IMR-90 (cell line): ENCODE data around the gene GDF15. TPM values are rescaled to one million over a fixed set of nuclear protein-coding genes. Genes with fewer than 3 reads are reported as not detected.

Experiments used
- ATAC-seq: fragments of 200-7000 bp; cut with Tn5 transposase; 2 replicates; pipeline ENCODE4 v1.9.1; 2020; ENCODE audit warnings: low read depth, mild to moderate bottlenecking, moderate library complexity
- BruUV-seq: library from RNA; stranded (reverse); fragments of 400-500 nt; replicated peaks from 2 replicates; lab custom pipeline; 2021; lab: Mats Ljungman, UMichigan
- CTCF ChIA-PET: fragments of 300-600 bp; formaldehyde crosslinking; extraction: SDS; loops from one replicate; lab custom pipeline; 2021; ENCODE audit warnings: antibody characterized with exemption; lab: Yijun Ruan, JAX
- POLR2A ChIA-PET: fragments of 300-600 bp; sonication (Branson Sonifier 250); formaldehyde crosslinking; loops from one replicate; lab custom pipeline; 2022; ENCODE audit warnings: antibody characterized with exemption; ENCODE audit not compliant: unreplicated experiment; lab: Charles Lee
- DNase-seq: peaks from one replicate; pipeline ENCODE4 v3.0.0; 2013
- H2AFZ ChIP-seq: replicated peaks from 2 replicates; pipeline ENCODE3; 2013; ENCODE audit warnings: low read length, mild to moderate bottlenecking; ENCODE audit not compliant: poor library complexity
- H2AK5ac ChIP-seq: 2 replicates; pipeline ENCODE4 v1.6.1; 2013; ENCODE audit warnings: low read depth, low read length, inconsistent platforms
- H2AK9ac ChIP-seq: replicated peaks from 2 replicates; pipeline ENCODE3; 2013; ENCODE audit warnings: mild to moderate bottlenecking, low read depth, low read length, moderate library complexity; ENCODE audit not compliant: poor library complexity
- H2BK120ac ChIP-seq: 2 replicates; pipeline ENCODE4 v1.6.1; 2013; ENCODE audit warnings: low read depth, low read length, inconsistent platforms
- H2BK15ac ChIP-seq: 3 replicates; pipeline ENCODE4 v1.6.1; 2013; ENCODE audit warnings: low read depth, low read length, inconsistent platforms
- H2BK20ac ChIP-seq: 2 replicates; pipeline ENCODE4 v1.6.1; 2013; ENCODE audit warnings: low read depth, mild to moderate bottlenecking, inconsistent platforms, low read length, moderate library complexity
- H2BK5ac ChIP-seq: 2 replicates; pipeline ENCODE4 v1.6.1; 2013; ENCODE audit warnings: mild to moderate bottlenecking, low read depth, low read length, inconsistent platforms; ENCODE audit not compliant: poor library complexity, severe bottlenecking
- H3K14ac ChIP-seq: replicated peaks from 2 replicates; pipeline ENCODE4 v1.6.1; 2013; ENCODE audit warnings: low read depth, low read length, inconsistent platforms
- H3K18ac ChIP-seq: 2 replicates; pipeline ENCODE4 v1.6.1; 2013; ENCODE audit warnings: low read depth, low read length, control low read depth
- H3K23ac ChIP-seq: 2 replicates; pipeline ENCODE4 v1.6.1; 2013; ENCODE audit warnings: low read depth, low read length, inconsistent platforms
- H3K27ac ChIP-seq: 2 replicates; pipeline ENCODE4 v1.5.1; 2013; ENCODE audit warnings: mild to moderate bottlenecking, control low read depth, low read length; ENCODE audit not compliant: insufficient read depth
- H3K27me3 ChIP-seq: 2 replicates; pipeline ENCODE4 v1.6.1; 2013; ENCODE audit warnings: low read length; ENCODE audit not compliant: control insufficient read depth, insufficient read depth
- H3K36me3 ChIP-seq: 2 replicates; pipeline ENCODE4 v1.6.1; 2013; ENCODE audit warnings: low read length, mixed read lengths; ENCODE audit not compliant: control insufficient read depth, insufficient read depth
- H3K4ac ChIP-seq: 2 replicates; pipeline ENCODE4 v1.6.1; 2013; ENCODE audit warnings: low read depth, low read length, inconsistent platforms
- H3K4me1 ChIP-seq: 2 replicates; pipeline ENCODE4 v1.6.1; 2013; ENCODE audit warnings: low read length, mixed read lengths; ENCODE audit not compliant: control insufficient read depth, insufficient read depth
- H3K4me2 ChIP-seq: 2 replicates; pipeline ENCODE4 v1.6.1; 2013; ENCODE audit warnings: low read depth, mild to moderate bottlenecking, control low read depth, low read length, moderate library complexity
- H3K4me3 ChIP-seq: 2 replicates; pipeline ENCODE4 v1.5.1; 2013; ENCODE audit warnings: low read depth, mild to moderate bottlenecking, control low read depth, low read length, moderate library complexity; ENCODE audit not compliant: insufficient read depth
- H3K56ac ChIP-seq: 2 replicates; pipeline ENCODE4 v1.6.1; 2013; ENCODE audit warnings: low read length, inconsistent platforms; ENCODE audit not compliant: insufficient read depth; ENCODE audit errors: extremely low read depth
- H3K79me1 ChIP-seq, 2 experiments: 2 replicates each; pipeline ENCODE4 v1.6.1; 2013; ENCODE audit warnings: low read length in 2 of 2, inconsistent platforms in 1 of 2, low read depth in 1 of 2
- H3K9ac ChIP-seq: 2 replicates; pipeline ENCODE4 v1.6.1; 2013; ENCODE audit warnings: low read depth, low read length, control low read depth
- H3K9me1 ChIP-seq: 2 replicates; pipeline ENCODE4 v1.6.1; 2013; ENCODE audit warnings: low read length, inconsistent platforms; ENCODE audit not compliant: insufficient read depth
- H3K9me3 ChIP-seq: 2 replicates; pipeline ENCODE4 v1.6.1; 2013; ENCODE audit warnings: low read length; ENCODE audit not compliant: control insufficient read depth, insufficient read depth
- H4K20me1 ChIP-seq: 2 replicates; pipeline ENCODE4 v1.6.1; 2013; ENCODE audit warnings: low read length, inconsistent platforms; ENCODE audit not compliant: insufficient read depth
- H4K5ac ChIP-seq: 2 replicates; pipeline ENCODE4 v1.6.1; 2013; ENCODE audit warnings: mild to moderate bottlenecking, low read depth, low read length, control low read depth
- H4K8ac ChIP-seq, 2 experiments: 2 replicates each; pipeline ENCODE4 v1.6.1; 2013; ENCODE audit warnings: low read depth in 2 of 2, low read length in 2 of 2, control low read depth in 1 of 2, inconsistent platforms in 1 of 2
- H4K91ac ChIP-seq: 2 replicates; pipeline ENCODE4 v1.6.1; 2013; ENCODE audit warnings: low read depth, low read length, inconsistent platforms; ENCODE audit not compliant: insufficient read depth
- BHLHE40 ChIP-seq: fragments of 150-350 bp; IDR thresholded peaks from 2 replicates; pipeline ENCODE4 v1.6.1; 2016; ENCODE audit warnings: mild to moderate bottlenecking, low read depth, low read length
- MAFK ChIP-seq: IDR thresholded peaks from 2 replicates; pipeline ENCODE4 v1.6.1; 2012; ENCODE audit warnings: low read depth, low read length, improper control_type of control experiment
- NFE2L2 ChIP-seq: fragments of 150-350 bp; IDR thresholded peaks from 2 replicates; pipeline ENCODE4 v1.6.1; 2016; ENCODE audit warnings: low read depth, mild to moderate bottlenecking, low read length
- POLR2A ChIP-seq: IDR thresholded peaks from 2 replicates; pipeline ENCODE4 v1.6.1; 2012; ENCODE audit warnings: mild to moderate bottlenecking, low read depth, low read length
- RAD21 ChIP-seq: IDR thresholded peaks from 2 replicates; pipeline ENCODE4 v1.6.1; 2012; ENCODE audit warnings: low read length, improper control_type of control experiment
- WGBS, 2 experiments: methylation state at CpG; one replicate each; pipeline versions ENCODE4 v1.1.5 to v1.1.7; 2013; ENCODE audit warnings: missing lambda C conversion rate in 2 of 2; ENCODE audit not compliant: insufficient read length in 1 of 2; ENCODE audit errors: extremely low coverage in 2 of 2; 5-methylcytosine and 5-hydroxymethylcytosine counted together
- dilution Hi-C: fragments of 300-500 bp; cut with HindIII; formaldehyde crosslinking; loops from one replicate; pipeline ENCODE4 v1.14.3; 2018; ENCODE audit warnings: low sequenced_read_pairs; ENCODE audit not compliant: unreplicated experiment
- in situ Hi-C: fragments of 300-500 bp; cut with MboI; formaldehyde crosslinking; loops from 3 replicates; pipeline ENCODE4 v1.14.3; 2019; ENCODE audit warnings: low sequenced_read_pairs, inconsistent platforms, mixed read lengths
- intact Hi-C: fragments of 100-400 bp; cut with micrococcal nuclease; formaldehyde crosslinking; loops from 2 replicates; pipeline ENCODE4 v1.10.0; 2022
- polyA plus RNA-seq, 3 experiments: library from polyadenylated mRNA; depleted of rRNA; stranded (reverse); fragments of >200 nt; gene quantifications; 2 replicates each; pipeline ENCODE4 v1.2.3, GENCODE V29; 2012; ENCODE audit warnings: low replicate concordance in 1 of 3
- total RNA-seq: library from RNA; depleted of rRNA; stranded (reverse); fragments of >200 nt; gene quantifications from 2 replicates; pipeline ENCODE4 v1.2.3, GENCODE V29; 2012
- TF ChIP-seq, protein P1 (sequence below): fragments of 150-350 bp; IDR thresholded peaks from 2 replicates; pipeline ENCODE4 v1.6.1; 2016; ENCODE audit warnings: low read depth, mild to moderate bottlenecking, low read length, moderate library complexity, borderline replicate concordance
- TF ChIP-seq, protein P2 (sequence below): fragments of 150-350 bp; IDR thresholded peaks from 2 replicates; pipeline ENCODE4 v1.6.1; 2017; ENCODE audit warnings: mild to moderate bottlenecking, antibody characterized with exemption, low read length, low read depth

Gene GDF15
- total and polyA plus RNA-seq, 2 of the 4 experiments (the other 2 are of a cell fraction), result 5.6 to 49.8 TPM

DNA sequence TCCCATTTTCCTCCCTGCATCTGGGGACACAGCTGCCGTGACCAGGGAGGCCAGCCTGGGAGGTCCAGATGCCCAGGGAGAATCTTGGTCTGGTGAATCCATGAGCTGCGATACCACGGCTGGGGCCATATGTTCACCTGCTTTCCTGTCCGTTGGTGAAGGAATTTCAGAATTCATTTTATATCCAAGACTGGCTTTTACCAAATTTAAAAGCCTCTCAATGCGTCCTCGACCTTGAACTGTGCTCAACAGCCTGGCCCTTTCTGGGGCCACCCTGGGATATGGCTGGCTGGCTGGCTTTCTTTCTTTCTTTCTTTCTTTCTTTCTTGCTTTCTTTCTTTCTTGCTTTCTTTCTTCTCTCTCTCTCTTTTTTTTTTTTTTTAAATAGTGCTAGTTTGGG is 22.2 kb upstream of the GDF15 start:
- ATAC-seq, result no peak
- ChIA-PET POLR2A (no interaction called here), CTCF (interaction anchor here (0.7 to 0.8 kb wide), 2 partner anchors 24 to 84 kb away, joined by 3 read pairs; no protein-coding TSS in a partner anchor)
- peak overlapping the region; percentile 98 for H2BK20ac ChIP-seq
- peak overlapping the region; percentile 100 for H3K4ac ChIP-seq
- H3K4me3 ChIP-seq, result no peak overlapping the region
- H3K23ac ChIP-seq, result peak overlapping the region; percentile 63; the same call in 1 of the 2 replicates
- H3K9ac ChIP-seq, result peak overlapping the region; percentile 20; the same call in 1 of the 2 replicates
- peak overlapping the region; percentile 96 for H3K27ac ChIP-seq
- H2BK5ac ChIP-seq, result peak overlapping the region; percentile 99
- peak overlapping the region; percentile 48 for H3K14ac ChIP-seq
- H4K20me1 ChIP-seq, result no peaks in the 10 kb centered on the region
- BruUV-seq, result no TSS peak
- in situ Hi-C loops, result no loop called here
- H3K18ac ChIP-seq, result peak overlapping the region; percentile 63
- TF ChIP-seq BHLHE40 (no peak), RAD21 (no peak), POLR2A (no peak), NFE2L2 (no peak), MAFK (no peak)
- TF ChIP-seq, protein P1, sequence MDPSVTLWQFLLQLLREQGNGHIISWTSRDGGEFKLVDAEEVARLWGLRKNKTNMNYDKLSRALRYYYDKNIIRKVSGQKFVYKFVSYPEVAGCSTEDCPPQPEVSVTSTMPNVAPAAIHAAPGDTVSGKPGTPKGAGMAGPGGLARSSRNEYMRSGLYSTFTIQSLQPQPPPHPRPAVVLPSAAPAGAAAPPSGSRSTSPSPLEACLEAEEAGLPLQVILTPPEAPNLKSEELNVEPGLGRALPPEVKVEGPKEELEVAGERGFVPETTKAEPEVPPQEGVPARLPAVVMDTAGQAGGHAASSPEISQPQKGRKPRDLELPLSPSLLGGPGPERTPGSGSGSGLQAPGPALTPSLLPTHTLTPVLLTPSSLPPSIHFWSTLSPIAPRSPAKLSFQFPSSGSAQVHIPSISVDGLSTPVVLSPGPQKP, result no peak
- TF ChIP-seq, protein P2, sequence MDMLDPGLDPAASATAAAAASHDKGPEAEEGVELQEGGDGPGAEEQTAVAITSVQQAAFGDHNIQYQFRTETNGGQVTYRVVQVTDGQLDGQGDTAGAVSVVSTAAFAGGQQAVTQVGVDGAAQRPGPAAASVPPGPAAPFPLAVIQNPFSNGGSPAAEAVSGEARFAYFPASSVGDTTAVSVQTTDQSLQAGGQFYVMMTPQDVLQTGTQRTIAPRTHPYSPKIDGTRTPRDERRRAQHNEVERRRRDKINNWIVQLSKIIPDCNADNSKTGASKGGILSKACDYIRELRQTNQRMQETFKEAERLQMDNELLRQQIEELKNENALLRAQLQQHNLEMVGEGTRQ, result no peak
- dilution Hi-C loops, result no loop called here
- no peak for DNase-seq
- H4K91ac ChIP-seq, result peak overlapping the region; percentile 100
- peak overlapping the region; percentile 97 for H4K5ac ChIP-seq
- no CpG with 5 or more reads among the region's 6 CpGs for WGBS, 2 experiments
- H3K36me3 ChIP-seq, result peaks cover 19% of the 10 kb centered on the region
- H2AK5ac ChIP-seq, result peak overlapping the region; percentile 82
- no peaks in the 10 kb centered on the region for H3K9me3 ChIP-seq
- peak overlapping the region; percentile 91; the same call in 1 of the 3 replicates for H2BK15ac ChIP-seq
- H3K9me1 ChIP-seq, result peaks cover 9% of the 10 kb centered on the region
- H2BK120ac ChIP-seq, result peak overlapping the region; percentile 100
- H3K4me2 ChIP-seq, result no peak overlapping the region
- H3K56ac ChIP-seq, result peak overlapping the region; percentile 1
- H3K79me1 ChIP-seq, result peaks cover 0 to 28% of the 10 kb centered on the region in 2 experiments; a peak in 2 of 4 replicates
- H3K4me1 ChIP-seq, result peaks cover 10% of the 10 kb centered on the region
- H2AFZ ChIP-seq, result peak overlapping the region; percentile 48
- H4K8ac ChIP-seq, result peak overlapping the region; percentile 97 to 100; a peak in 3 of 4 replicates
- intact Hi-C loops, result no loop called here
- no peaks in the 10 kb centered on the region for H3K27me3 ChIP-seq
- peak overlapping the region; percentile 13 for H2AK9ac ChIP-seq
